HepG2 (cell line): ENCODE measurements around the gene MYL6. TPM values are rescaled to one million over a fixed set of nuclear protein-coding genes. Genes with fewer than 3 reads are reported as not detected.

Experiments used
- FOXP1 ChIP-seq, 2 experiments: fragments of 450-650 bp in 1 of 2; IDR thresholded peaks; 2 replicates each; pipeline ENCODE4 v1.6.1; 2017 to 2018; ENCODE audit warnings: antibody characterized with exemption in 1 of 2
- GATA4 ChIP-seq: sonication (generic); IDR thresholded peaks from 2 replicates; pipeline ENCODE4 v1.6.1; 2016; ENCODE audit warnings: antibody characterized with exemption, low read depth, borderline replicate concordance
- IRX3 ChIP-seq: sonication (generic); formaldehyde crosslinking; IDR thresholded peaks from 2 replicates; pipeline ENCODE4 v1.8.1; 2023; ENCODE audit warnings: mild to moderate bottlenecking, low read depth, missing genetic modification reagents, borderline replicate concordance
- KDM2A ChIP-seq: sonication (generic); formaldehyde crosslinking; IDR thresholded peaks from 2 replicates; pipeline ENCODE4 v1.4.0; 2020; ENCODE audit warnings: low read depth, missing genetic modification reagents, borderline replicate concordance
- MEIS1 ChIP-seq: sonication (generic); formaldehyde crosslinking; IDR thresholded peaks from 2 replicates; pipeline ENCODE4 v1.9.0; 2021; ENCODE audit warnings: mild to moderate bottlenecking, missing genetic modification reagents, moderate library complexity, borderline replicate concordance
- MXD3 ChIP-seq: IDR thresholded peaks from 2 replicates; pipeline ENCODE4 v1.6.1; 2016; ENCODE audit warnings: mild to moderate bottlenecking, missing biosample characterization, missing genetic modification reagents
- MXD4 ChIP-seq: IDR thresholded peaks from 2 replicates; pipeline ENCODE4 v1.6.1; 2016; ENCODE audit warnings: mild to moderate bottlenecking, missing biosample characterization, missing genetic modification reagents
- MYNN ChIP-seq: sonication (generic); formaldehyde crosslinking; IDR thresholded peaks from 2 replicates; pipeline ENCODE4 v1.4.0; 2020; ENCODE audit warnings: mild to moderate bottlenecking, low read depth, missing genetic modification reagents
- MZF1 ChIP-seq: sonication (generic); formaldehyde crosslinking; IDR thresholded peaks from 2 replicates; pipeline ENCODE4 v1.8.1; 2023; ENCODE audit warnings: mild to moderate bottlenecking, missing genetic modification reagents, borderline replicate concordance
- NR2F2 ChIP-seq: IDR thresholded peaks from 2 replicates; pipeline ENCODE4 v1.6.1; 2012; ENCODE audit warnings: low read depth, inconsistent platforms, borderline replicate concordance
- PHF21A ChIP-seq: sonication (generic); formaldehyde crosslinking; IDR thresholded peaks from 2 replicates; pipeline ENCODE4 v1.5.0; 2020; ENCODE audit warnings: mild to moderate bottlenecking, missing genetic modification reagents
- PTBP1 ChIP-seq: fragments of 200-400 bp; formaldehyde crosslinking; IDR thresholded peaks from 2 replicates; pipeline ENCODE4 v1.6.1; 2018; ENCODE audit warnings: low read length, low read depth; ENCODE audit not compliant: poor library complexity, severe bottlenecking
- RNF219 ChIP-seq: sonication (generic); formaldehyde crosslinking; IDR thresholded peaks from 2 replicates; pipeline ENCODE4 v1.5.0; 2020; ENCODE audit warnings: mild to moderate bottlenecking, missing genetic modification reagents
- SALL1 ChIP-seq: sonication (generic); formaldehyde crosslinking; IDR thresholded peaks from 2 replicates; pipeline ENCODE4 v1.8.0; 2022; ENCODE audit warnings: mild to moderate bottlenecking, missing genetic modification reagents
- SOX6 ChIP-seq, 2 experiments: fragments of 450-650 bp in 1 of 2; sonication (generic) in 1 of 2; formaldehyde crosslinking in 1 of 2; IDR thresholded peaks; 2 replicates each; pipeline versions ENCODE4 v1.4.0 to v1.6.1; 2017 to 2020; ENCODE audit warnings: antibody characterized with exemption in 1 of 2, mild to moderate bottlenecking in 1 of 2, missing genetic modification reagents in 1 of 2
- ZKSCAN5 ChIP-seq: sonication (generic); formaldehyde crosslinking; IDR thresholded peaks from 2 replicates; pipeline ENCODE4 v1.5.1; 2020; ENCODE audit warnings: mild to moderate bottlenecking, missing genetic modification reagents
- ZNF282 ChIP-seq: fragments of 450-650 bp; IDR thresholded peaks from 2 replicates; pipeline ENCODE4 v1.6.1; 2018; ENCODE audit not compliant: partially characterized antibody
- ZNF33A ChIP-seq: sonication (generic); formaldehyde crosslinking; IDR thresholded peaks from 2 replicates; pipeline ENCODE4 v1.5.1; 2020; ENCODE audit warnings: missing genetic modification reagents, mild to moderate bottlenecking, moderate library complexity, borderline replicate concordance
- ZNF362 ChIP-seq: sonication (generic); formaldehyde crosslinking; IDR thresholded peaks from 2 replicates; pipeline ENCODE4 v1.4.0; 2020; ENCODE audit warnings: missing genetic modification reagents, mild to moderate bottlenecking, borderline replicate concordance
- ZNF44 ChIP-seq: sonication (generic); formaldehyde crosslinking; IDR thresholded peaks from 2 replicates; pipeline ENCODE4 v1.5.1; 2020; ENCODE audit warnings: mild to moderate bottlenecking, missing genetic modification reagents
- ZNF563 ChIP-seq: sonication (generic); formaldehyde crosslinking; IDR thresholded peaks from 2 replicates; pipeline ENCODE4 v1.8.0; 2022; ENCODE audit warnings: mild to moderate bottlenecking, moderate library complexity, missing genetic modification reagents
- ZXDC ChIP-seq: sonication (generic); formaldehyde crosslinking; IDR thresholded peaks from 2 replicates; pipeline ENCODE4 v1.5.0; 2020; ENCODE audit warnings: mild to moderate bottlenecking, missing genetic modification reagents
- polyA plus RNA-seq, 8 experiments: library from polyadenylated mRNA; depleted of rRNA in 3 of 8; stranded (reverse) in 7 of 8; unstranded in 1 of 8; fragments of >200 nt; fragmentation: Illumina TruSeq in 4 of 8; extraction: Trizol in 4 of 8; gene quantifications; 2 replicates each; pipeline versions ENCODE4 v1.2.1 to v1.2.3, GENCODE V29; 2011 to 2016; ENCODE audit warnings: low read depth in 4 of 8, missing spikeins in 1 of 8, mixed read lengths in 1 of 8; ENCODE audit not compliant: insufficient read depth in 1 of 8
- total RNA-seq, 5 experiments: library from RNA; depleted of rRNA; stranded (reverse); fragments of >200 nt; fragmentation: Illumina TruSeq; extraction: Trizol; gene quantifications; 2 replicates each; pipeline ENCODE4 v1.2.3, GENCODE V29; 2016; ENCODE audit warnings: low read depth in 1 of 5

The MYL6 gene
- total and polyA plus RNA-seq, 2 of the 13 experiments (the other 11 are each of a cell fraction or from before 2014, with no cell fraction given), result 1,127 to 1,192 TPM

- TF ChIP-seq ZNF282, result no peak
- no peak for TF ChIP-seq SOX6 (IDR thresholded peaks at IDR 0.05)
- no peak for TF ChIP-seq SOX6 (CRISPR knock-in tag; IDR thresholded peaks at IDR 0.05)
- no peak for TF ChIP-seq MXD4
- TF ChIP-seq PTBP1, result no peak
- TF ChIP-seq ZNF563, result 0 out of 2 replicates have a peak, but pooled peaks have one; percentile 18
- no peak; the same call in 1 of the 2 replicates for TF ChIP-seq ZXDC (CRISPR knock-in tag)
- TF ChIP-seq FOXP1 (IDR thresholded peaks at IDR 0.05), result no peak
- TF ChIP-seq FOXP1 (CRISPR knock-in tag; IDR thresholded peaks at IDR 0.05), result no peak
- TF ChIP-seq PHF21A (CRISPR knock-in tag), result no peak
- TF ChIP-seq ZNF44, result no peak
- TF ChIP-seq IRX3 (CRISPR knock-in tag), result 0 out of 2 replicates have a peak, but pooled peaks have one; percentile 5
- 0 out of 2 replicates have a peak, but pooled peaks have one; percentile 33 for TF ChIP-seq ZNF33A (CRISPR knock-in tag)
- TF ChIP-seq SALL1 (CRISPR knock-in tag), result peak; percentile 80
- TF ChIP-seq GATA4, result peak; percentile 87; the same call in 1 of the 2 replicates
- 0 out of 2 replicates have a peak, but pooled peaks have one; percentile 3 for TF ChIP-seq MEIS1 (CRISPR knock-in tag)
- no peak for TF ChIP-seq MZF1 (CRISPR knock-in tag)
- TF ChIP-seq KDM2A (CRISPR knock-in tag), result peak; percentile 93
- no peak for TF ChIP-seq MYNN
- TF ChIP-seq MXD3 (CRISPR knock-in tag), result no peak; the same call in 1 of the 2 replicates
- no peak for TF ChIP-seq RNF219 (CRISPR knock-in tag)
- no peak for TF ChIP-seq ZKSCAN5 (CRISPR knock-in tag)
- peak; percentile 8; the same call in 1 of the 2 replicates for TF ChIP-seq NR2F2
- TF ChIP-seq ZNF362, result no peak
These were observed at the start of gene MYL6 (continued) for GRCh38 chr12:56158029-56158925.
